ENCODE results near the gene BAAT.

DNA sequence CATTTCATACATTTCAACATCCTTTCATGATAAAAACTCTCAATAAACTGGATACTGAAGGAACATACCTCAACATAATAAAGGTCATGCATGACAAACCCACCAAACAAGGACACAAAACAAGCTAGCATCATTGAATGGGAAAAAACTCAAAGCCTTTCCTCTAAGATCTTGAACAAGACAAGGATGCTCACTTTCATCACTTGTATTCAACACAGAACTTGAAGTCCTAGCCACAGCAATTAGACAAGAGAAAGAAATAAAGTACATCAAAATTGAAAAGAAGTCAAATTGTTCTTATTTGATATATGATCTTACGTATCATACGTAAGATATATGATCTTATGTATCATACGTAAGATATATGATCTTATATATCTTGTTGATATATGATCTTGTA, 8.3 kb upstream of the BAAT start:
- TF ChIP-seq, protein P1, sequence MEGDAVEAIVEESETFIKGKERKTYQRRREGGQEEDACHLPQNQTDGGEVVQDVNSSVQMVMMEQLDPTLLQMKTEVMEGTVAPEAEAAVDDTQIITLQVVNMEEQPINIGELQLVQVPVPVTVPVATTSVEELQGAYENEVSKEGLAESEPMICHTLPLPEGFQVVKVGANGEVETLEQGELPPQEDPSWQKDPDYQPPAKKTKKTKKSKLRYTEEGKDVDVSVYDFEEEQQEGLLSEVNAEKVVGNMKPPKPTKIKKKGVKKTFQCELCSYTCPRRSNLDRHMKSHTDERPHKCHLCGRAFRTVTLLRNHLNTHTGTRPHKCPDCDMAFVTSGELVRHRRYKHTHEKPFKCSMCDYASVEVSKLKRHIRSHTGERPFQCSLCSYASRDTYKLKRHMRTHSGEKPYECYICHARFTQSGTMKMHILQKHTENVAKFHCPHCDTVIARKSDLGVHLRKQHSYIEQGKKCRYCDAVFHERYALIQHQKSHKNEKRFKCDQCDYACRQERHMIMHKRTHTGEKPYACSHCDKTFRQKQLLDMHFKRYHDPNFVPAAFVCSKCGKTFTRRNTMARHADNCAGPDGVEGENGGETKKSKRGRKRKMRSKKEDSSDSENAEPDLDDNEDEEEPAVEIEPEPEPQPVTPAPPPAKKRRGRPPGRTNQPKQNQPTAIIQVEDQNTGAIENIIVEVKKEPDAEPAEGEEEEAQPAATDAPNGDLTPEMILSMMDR (IDR thresholded peaks at IDR 0.05): no peak
- no peak for TF ChIP-seq POLR2A (IDR thresholded peaks at IDR 0.05)
